GM19468 (cell line): ENCODE data around the gene ZNF423.
A peak's percentile ranks its signal among the peaks of the same experiment; 100 is the strongest.
"Not testable (repeated sequence)": the region's sequence is repeated elsewhere in the genome, so short reads cannot be mapped to it uniquely, and the experiment has no call there.

Source experiments
- ATAC-seq: cut with Tn5 transposase; IDR thresholded peaks from one replicate; pipeline ENCODE4 v1.9.1; 2021; ENCODE audit warnings: mild to moderate bottlenecking, moderate library complexity, moderate number of reproducible peaks; ENCODE audit not compliant: unreplicated experiment; ENCODE audit errors: extremely low read depth

Gene ZNF423

DNA sequence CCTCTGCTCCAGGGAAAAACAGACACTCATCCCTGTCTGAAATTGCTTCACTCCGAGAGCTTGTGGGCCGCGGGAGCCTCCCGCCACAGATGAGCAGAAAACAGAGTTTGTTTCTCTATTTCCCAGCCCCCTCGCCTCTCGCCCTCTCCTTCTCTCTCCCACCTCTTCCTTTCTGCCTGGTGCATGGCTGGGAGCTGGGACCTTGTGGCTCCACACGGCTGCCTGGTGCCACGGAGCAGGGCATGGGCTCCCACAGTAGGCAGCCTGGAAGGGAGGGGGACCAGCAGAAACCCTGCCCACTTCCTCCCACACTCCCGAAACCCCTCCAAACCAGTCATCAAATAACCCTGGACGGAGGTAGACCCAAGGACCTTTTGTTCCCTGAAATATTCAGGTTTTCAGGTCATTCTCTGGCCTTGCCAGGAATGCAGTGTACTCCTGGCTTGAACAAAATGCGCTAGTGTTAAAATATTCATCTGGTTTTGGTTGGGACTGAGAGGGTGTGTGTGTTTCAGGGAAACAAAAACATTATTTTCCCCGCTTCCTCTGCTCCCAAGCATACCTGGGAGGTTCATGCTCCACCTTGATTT, 277.4 kb downstream of the ZNF423 start:
- ATAC-seq: no peak

DNA sequence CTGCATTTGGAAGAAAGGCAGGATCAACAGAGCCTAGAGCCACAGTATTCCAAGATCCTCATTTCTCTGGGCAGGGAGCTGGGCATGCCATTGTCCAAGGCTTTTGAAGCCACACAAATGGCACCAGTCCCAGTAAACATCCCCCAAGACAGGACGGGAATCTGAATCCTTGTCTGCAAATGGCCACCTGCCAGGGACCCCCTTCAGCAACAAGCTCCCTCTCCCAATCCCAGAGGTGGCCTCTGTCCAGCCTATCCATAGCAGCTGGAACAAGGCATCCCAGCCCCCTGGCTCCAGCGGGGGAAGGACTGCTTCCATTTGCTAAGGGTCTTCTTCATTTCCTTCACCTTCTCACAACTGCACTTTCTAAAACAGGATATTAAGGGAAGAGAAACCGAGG, 277.9 kb downstream of the ZNF423 start:
- no peak for ATAC-seq

- no peak for ATAC-seq
Observed at GRCh38 chr16:49576941-49577340, 279.0 kb downstream of the ZNF423 start.

- ATAC-seq: no peak
Observed at GRCh38 chr16:49576173-49576494, 279.8 kb downstream of the ZNF423 start.

DNA sequence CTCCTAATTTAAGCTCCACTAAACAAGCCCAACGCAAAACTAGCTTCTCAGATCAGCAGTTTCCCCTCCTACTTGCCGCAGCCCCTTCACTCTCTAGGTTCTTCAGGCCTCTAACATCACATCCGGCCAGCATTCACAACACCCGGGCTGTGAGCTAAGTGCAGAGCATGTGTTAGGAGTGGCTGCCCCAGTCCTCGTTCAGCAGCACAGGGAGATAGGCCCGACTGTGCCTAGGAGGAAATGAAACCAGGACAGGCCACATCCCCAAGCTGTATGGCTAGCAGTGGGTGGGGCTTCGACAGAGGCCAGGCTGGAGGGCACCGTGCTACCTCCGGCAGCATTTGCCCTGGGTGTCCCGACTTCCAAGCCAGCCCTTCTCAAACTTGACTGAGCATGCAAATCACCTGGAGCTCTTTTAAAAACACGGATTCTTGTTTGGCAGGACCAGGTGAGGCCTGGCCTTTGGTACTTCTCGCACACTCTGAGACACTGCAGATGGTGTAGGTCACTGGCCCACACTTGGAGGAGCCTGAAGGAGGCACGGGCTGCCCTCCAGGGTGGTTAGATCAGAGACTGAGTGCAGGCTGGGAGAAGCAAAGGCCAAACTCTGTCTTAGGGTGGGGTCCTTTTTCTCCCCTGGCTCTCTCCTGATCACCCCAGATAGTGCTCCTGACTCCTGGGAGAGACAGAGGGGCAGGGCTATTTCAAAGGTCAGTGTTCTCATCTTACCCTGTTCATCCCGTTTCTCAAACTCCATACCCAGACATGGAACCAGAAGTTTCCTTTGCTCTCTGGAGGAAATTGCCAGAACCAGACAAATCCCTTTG, 280.4 kb downstream of the ZNF423 start:
- ATAC-seq: peak; percentile 91

GRCh38 chr16:49574826-49575225, 281.1 kb downstream of the ZNF423 start:
- no peak for ATAC-seq

- ATAC-seq: no peak
Observed at GRCh38 chr16:49567950-49568349, 288.0 kb downstream of the ZNF423 start.

GRCh38 chr16:49566432-49566831, 289.5 kb downstream of the ZNF423 start:
- ATAC-seq: no peak

DNA sequence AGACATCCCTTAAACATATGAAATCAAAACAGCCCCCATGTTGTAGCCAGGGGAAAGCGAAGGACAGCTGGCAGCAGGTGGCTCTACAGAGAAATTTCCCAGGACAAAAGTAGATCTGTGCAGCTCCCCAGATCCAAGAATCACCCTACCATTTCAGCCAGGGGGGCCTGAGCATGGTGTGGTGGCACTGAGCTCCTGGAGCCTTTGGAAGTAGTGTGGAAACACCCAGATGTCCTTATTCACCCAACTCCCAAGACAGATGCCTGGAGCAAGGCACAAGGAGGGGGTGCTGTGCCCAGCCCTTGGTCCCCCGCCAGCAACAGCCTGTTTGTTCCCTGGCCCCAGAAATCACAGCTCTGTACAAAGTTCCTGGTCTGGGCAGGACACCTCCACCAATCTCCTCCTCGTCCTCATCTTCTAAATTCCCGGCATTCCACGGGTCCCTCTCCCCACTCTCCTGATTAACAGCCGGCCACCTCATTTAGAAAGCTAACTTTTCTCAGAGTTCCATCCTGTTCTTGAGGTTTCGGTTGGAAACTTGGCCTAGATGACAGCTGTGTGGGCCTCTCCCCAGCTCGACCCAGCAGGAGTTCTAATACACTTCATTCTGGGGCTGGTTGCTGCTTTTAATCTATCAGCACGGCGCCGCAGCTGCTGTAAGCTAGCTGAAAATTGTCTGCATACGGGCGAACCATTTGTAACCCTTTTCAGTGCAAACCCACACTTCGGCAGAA, 291.2 kb downstream of the ZNF423 start:
- no peak for ATAC-seq

GRCh38 chr16:49563666-49564065, 292.2 kb downstream of the ZNF423 start:
- ATAC-seq: no peak

GRCh38 chr16:49562894-49563293, 293.0 kb downstream of the ZNF423 start:
- ATAC-seq: not testable (repeated sequence)

DNA sequence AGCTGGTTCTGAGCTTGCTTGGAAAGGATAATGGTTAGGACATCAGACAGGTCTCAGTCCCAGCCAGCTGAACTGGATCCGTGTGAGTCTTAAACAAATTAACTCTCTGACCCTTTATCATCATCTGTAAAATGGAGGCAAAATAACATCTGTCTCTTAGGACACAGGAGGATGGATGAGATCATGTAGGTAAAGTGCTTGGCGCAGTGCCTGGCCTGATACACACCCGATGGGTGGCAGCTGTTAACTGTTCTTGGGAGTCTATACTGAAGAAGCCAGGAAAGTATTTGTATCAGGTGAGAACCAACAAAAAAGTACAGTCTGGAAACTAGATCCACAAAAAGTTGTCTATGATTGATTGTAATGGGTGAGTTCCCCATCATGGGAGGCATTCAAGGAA, 293.7 kb downstream of the ZNF423 start:
- no peak for ATAC-seq

DNA sequence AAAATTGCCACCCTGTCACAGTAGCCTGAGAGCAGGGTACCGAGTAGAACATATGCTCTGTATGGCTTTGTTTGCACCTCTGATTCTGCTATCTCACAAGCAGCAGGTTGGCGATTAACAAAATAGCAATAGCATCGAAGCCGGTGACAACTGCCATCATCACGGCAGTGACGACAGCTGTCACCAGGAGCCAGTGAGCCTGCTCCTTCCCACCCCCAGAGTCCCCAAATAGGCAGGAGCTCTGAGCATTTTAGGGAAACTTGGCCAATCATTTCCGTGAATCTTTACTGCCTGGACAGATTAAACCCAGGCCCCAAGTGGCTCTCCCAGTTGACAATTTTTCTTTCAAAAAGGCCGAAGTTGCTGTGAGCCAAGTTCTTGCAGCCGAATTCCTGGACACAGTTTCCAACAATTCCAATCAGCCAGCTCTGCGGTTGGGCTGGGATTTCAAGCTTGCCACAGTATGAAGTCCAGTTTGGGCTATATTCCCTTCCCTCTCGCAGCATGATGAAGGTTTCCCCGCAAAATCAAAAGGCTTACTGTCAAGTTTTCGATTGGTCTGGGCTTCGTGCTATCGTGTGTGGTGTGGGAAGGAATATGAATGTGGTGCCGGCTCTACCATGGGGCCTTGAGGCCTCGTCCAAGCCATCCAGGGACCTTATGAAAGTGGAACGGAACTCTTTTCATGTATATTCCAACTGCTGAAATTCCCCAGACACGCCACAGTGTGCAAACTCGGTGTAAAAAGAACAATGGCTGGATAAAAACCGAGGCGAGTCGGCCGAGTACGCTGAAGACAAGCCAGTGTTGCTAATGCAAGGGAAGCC, 295.7 kb downstream of the ZNF423 start:
- ATAC-seq: no peak

DNA sequence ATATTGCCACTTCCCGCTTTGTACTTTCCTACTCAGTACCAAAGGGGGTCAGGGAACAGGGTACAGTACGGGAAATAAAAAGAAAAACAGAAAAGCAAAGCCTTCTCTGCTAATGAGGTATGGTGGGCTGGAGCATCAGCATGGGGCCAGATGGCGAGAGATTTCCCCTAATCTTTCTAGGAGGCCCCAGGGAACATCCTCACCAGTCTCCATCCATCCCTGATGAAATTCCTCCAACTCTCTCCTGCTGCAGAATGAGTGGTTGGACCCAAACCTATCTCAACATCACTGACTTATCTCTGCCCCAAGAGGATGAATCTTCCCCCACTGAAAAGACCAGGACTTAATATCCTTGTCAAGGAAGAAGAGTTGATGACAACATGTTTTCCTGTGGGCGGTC, 296.7 kb downstream of the ZNF423 start:
- ATAC-seq: no peak

- ATAC-seq: no peak
Observed at GRCh38 chr16:49558451-49558850, 297.5 kb downstream of the ZNF423 start.

- ATAC-seq: no peak
Observed at GRCh38 chr16:49556606-49557446, 299.1 kb downstream of the ZNF423 start.

- no peak for ATAC-seq
Observed at GRCh38 chr16:49556249-49556605, 299.7 kb downstream of the ZNF423 start.

GRCh38 chr16:49554681-49555080, 301.2 kb downstream of the ZNF423 start:
- no peak for ATAC-seq

- no peak for ATAC-seq
Observed at GRCh38 chr16:49552313-49552928, 303.5 kb downstream of the ZNF423 start.
